Panc1 (cell line): ENCODE data around the gene RASSF8. TPM values are rescaled to one million over a fixed set of nuclear protein-coding genes. Genes with fewer than 3 reads are reported as not detected.

Experiments used
- ATAC-seq: fragments of 200-7000 bp; cut with Tn5 transposase; 2 replicates; pipeline ENCODE4 v1.9.1; 2020; ENCODE audit warnings: mild to moderate bottlenecking, moderate library complexity
- BruUV-seq: library from RNA; stranded (reverse); fragments of 400-500 nt; replicated peaks from 2 replicates; lab custom pipeline; 2021; lab: Mats Ljungman, UMichigan
- CTCF ChIA-PET: fragments of 300-600 bp; sonication (Branson Sonifier 250); formaldehyde crosslinking; loops from one replicate; lab custom pipeline; 2022; ENCODE audit warnings: antibody characterized with exemption; lab: Charles Lee
- POLR2A ChIA-PET: fragments of 300-600 bp; sonication (Branson Sonifier 250); formaldehyde crosslinking; loops from one replicate; lab custom pipeline; 2022; ENCODE audit warnings: antibody characterized with exemption; lab: Charles Lee
- DNase-seq: peaks from one replicate; pipeline ENCODE4 v3.0.0-alpha.2; 2010; ENCODE audit warnings: low read depth, low spot score
- H3K27ac ChIP-seq: 2 replicates; pipeline ENCODE4 v1.5.1; 2011; ENCODE audit warnings: mild to moderate bottlenecking, low read length, inconsistent platforms
- H3K27me3 ChIP-seq: fragments of 200-500 bp; sonication (Bioruptor generic); 2 replicates; pipeline ENCODE4 v1.6.0; 2014; ENCODE audit warnings: low read length, inconsistent platforms; ENCODE audit not compliant: control insufficient read depth, insufficient read depth
- H3K36me3 ChIP-seq: fragments of 200-500 bp; sonication (Bioruptor generic); 2 replicates; pipeline ENCODE4 v1.5.1; 2014; ENCODE audit warnings: inconsistent platforms, mild to moderate bottlenecking, low read length, moderate library complexity; ENCODE audit not compliant: control insufficient read depth, insufficient read depth
- H3K4me1 ChIP-seq: 2 replicates; pipeline ENCODE4 v1.5.1; 2011; ENCODE audit warnings: inconsistent platforms, mild to moderate bottlenecking, low read length, moderate library complexity; ENCODE audit not compliant: control insufficient read depth, insufficient read depth
- H3K4me3 ChIP-seq, 2 experiments: 2 replicates each; pipeline ENCODE4 v1.5.1; 2011 to 2012; ENCODE audit warnings: low read depth in 2 of 2, low read length in 2 of 2, mild to moderate bottlenecking in 2 of 2, inconsistent platforms in 1 of 2, moderate library complexity in 1 of 2
- H3K9me3 ChIP-seq: fragments of 200-500 bp; sonication (Bioruptor generic); 2 replicates; pipeline ENCODE4 v1.5.1; 2014; ENCODE audit warnings: low read depth, mild to moderate bottlenecking, inconsistent platforms, low read length, moderate library complexity; ENCODE audit not compliant: control insufficient read depth, insufficient read depth
- CTCF ChIP-seq: fragments of 450-650 bp; IDR thresholded peaks from 2 replicates; pipeline ENCODE4 v1.5.1; 2017; ENCODE audit warnings: mild to moderate bottlenecking
- POLR2AphosphoS5 ChIP-seq: IDR thresholded peaks from 2 replicates; pipeline ENCODE4 v1.6.1; 2012; ENCODE audit warnings: mild to moderate bottlenecking, low read depth, low read length, moderate library complexity
- REST ChIP-seq, 2 experiments: IDR thresholded peaks; 2 replicates each; pipeline ENCODE4 v1.6.1; 2011 to 2012; ENCODE audit warnings: low read depth in 2 of 2, control low read depth in 1 of 2, low read length in 1 of 2, mild to moderate bottlenecking in 1 of 2, moderate library complexity in 1 of 2; ENCODE audit not compliant: insufficient read depth in 1 of 2
- SIN3A ChIP-seq: IDR thresholded peaks from 2 replicates; pipeline ENCODE4 v1.6.1; 2012; ENCODE audit warnings: low read depth, mild to moderate bottlenecking, low read length, moderate library complexity, borderline replicate concordance; ENCODE audit not compliant: insufficient read depth
- TCF7L2 ChIP-seq: IDR thresholded peaks from 2 replicates; pipeline ENCODE4 v1.6.1; 2011; ENCODE audit warnings: mild to moderate bottlenecking, low read depth, low read length, inconsistent platforms
- in situ Hi-C: cut with HindIII; loops from 2 replicates; pipeline ENCODE4 v1.10.0; 2016; ENCODE audit warnings: low sequenced_read_pairs, low pct_unique_long_range_greater_than_20kb
- intact Hi-C: fragments of 100-400 bp; cut with micrococcal nuclease; formaldehyde crosslinking; loops from one replicate; pipeline ENCODE4 v1.10.0; 2022; ENCODE audit not compliant: unreplicated experiment
- total RNA-seq: library from RNA; stranded (reverse); gene quantifications from one replicate; pipeline ENCODE4 v1.2.1, GENCODE V29; 2021; ENCODE audit not compliant: unreplicated experiment

Gene RASSF8
- total RNA-seq, 1 experiment from 2014 or later: 103 TPM

- Histone ChIP-seq H3K27me3 (peaks cover 5% of the 10 kb centered on the region; the same call in 1 of the 2 replicates), H3K4me3 (peak overlapping the region; percentile 68 to 90), H3K4me1 (peaks cover 29% of the 10 kb centered on the region), H3K9me3 (no peaks in the 10 kb centered on the region), H3K27ac (peak overlapping the region; percentile 100), H3K36me3 (no peaks in the 10 kb centered on the region)
- in situ Hi-C loops (no loop called here), intact Hi-C loops (no loop called here)
- DNase-seq (no peak), ATAC-seq (peak; percentile 69)
- BruUV-seq: no TSS peak
- TF ChIP-seq POLR2AphosphoS5 (peak; percentile 78), TCF7L2 (0 out of 2 replicates have a peak, but pooled peaks have one; percentile 37), REST (IDR thresholded peaks at IDR 0.05; ENCODE audit: insufficient read depth in 1 of 2, low read depth in 2 of 2, low read length in 1 of 2) (no peak), SIN3A (no peak), CTCF (peak; percentile 39)
- CTCF ChIA-PET: no interaction called here
- POLR2A ChIA-PET: interaction anchor here (0.6 to 1.4 kb wide), 5 partner anchors 27 to 167 kb away, joined by 3 to 4 read pairs (median 4); no protein-coding TSS in a partner anchor
Observed at GRCh38 chr12:26126340-26127284, 168.1 kb downstream of the RASSF8 start.

GRCh38 chr12:26127404-26127803, 168.9 kb downstream of the RASSF8 start:
- intact Hi-C loops (no loop called here), in situ Hi-C loops (no loop called here)
- no peak for DNase-seq
- Histone ChIP-seq H3K36me3 (no peaks in the 10 kb centered on the region), H3K4me1 (peaks cover 28% of the 10 kb centered on the region), H3K9me3 (no peaks in the 10 kb centered on the region), H3K4me3 (no peak overlapping the region; a peak in 1 of 4 replicates), H3K27me3 (peaks cover 5% of the 10 kb centered on the region; the same call in 1 of the 2 replicates), H3K27ac (peak overlapping the region; percentile 100)
- ChIA-PET CTCF (interaction anchor here (0.6 kb wide), 1 partner anchor 429 kb away, joined by 3 read pairs; no protein-coding TSS in a partner anchor), POLR2A (interaction anchor here (0.6 to 0.7 kb wide), 2 partner anchors 26 to 61 kb away, joined by 3 to 4 read pairs; no protein-coding TSS in a partner anchor)
- no peak for TF ChIP-seq TCF7L2
- TF ChIP-seq CTCF: no peak
- no peak for TF ChIP-seq POLR2AphosphoS5
- no peak for TF ChIP-seq SIN3A
- no peak for TF ChIP-seq REST (IDR thresholded peaks at IDR 0.05; ENCODE audit: insufficient read depth in 1 of 2, low read depth in 2 of 2, low read length in 1 of 2)
- no peak for ATAC-seq
- no TSS peak for BruUV-seq
